ENCODE results near the gene LYSMD3. TPM values are rescaled to one million over a fixed set of nuclear protein-coding genes. Genes with fewer than 3 reads are reported as not detected.

The LYSMD3 gene
- total and polyA plus RNA-seq, 4 donors, result 11.5 to 26.8 (median 13.9) TPM

- DNase-seq (ENCODE audit: low read depth in 4 of 6, low spot score in 6 of 6), result peak in 2 of 6 donors; percentile 33 to 41
- Histone ChIP-seq H3K4me3 (ENCODE audit: low read depth, low read length) (peak overlapping the region; percentile 93), H3K4me1 (ENCODE audit: control insufficient read depth, insufficient read depth, low read length) (peaks cover 5% of the 10 kb centered on the region), H3K27ac (ENCODE audit: low read depth, low read length) (no peak overlapping the region), H3K27me3 (ENCODE audit: control insufficient read depth, insufficient read depth, low read length) (no peaks in the 10 kb centered on the region), H3K9me3 (ENCODE audit: control insufficient read depth, insufficient read depth, low read length) (no peaks in the 10 kb centered on the region), H3K36me3 (ENCODE audit: control insufficient read depth, insufficient read depth, low read length) (no peaks in the 10 kb centered on the region)
- WGBS (ENCODE audit: insufficient coverage), result 0% methylated on average over 2 of the region's 9 CpGs
These were observed 1.5 kb upstream of the LYSMD3 start for GRCh38 chr5:90530736-90531487.

DNA sequence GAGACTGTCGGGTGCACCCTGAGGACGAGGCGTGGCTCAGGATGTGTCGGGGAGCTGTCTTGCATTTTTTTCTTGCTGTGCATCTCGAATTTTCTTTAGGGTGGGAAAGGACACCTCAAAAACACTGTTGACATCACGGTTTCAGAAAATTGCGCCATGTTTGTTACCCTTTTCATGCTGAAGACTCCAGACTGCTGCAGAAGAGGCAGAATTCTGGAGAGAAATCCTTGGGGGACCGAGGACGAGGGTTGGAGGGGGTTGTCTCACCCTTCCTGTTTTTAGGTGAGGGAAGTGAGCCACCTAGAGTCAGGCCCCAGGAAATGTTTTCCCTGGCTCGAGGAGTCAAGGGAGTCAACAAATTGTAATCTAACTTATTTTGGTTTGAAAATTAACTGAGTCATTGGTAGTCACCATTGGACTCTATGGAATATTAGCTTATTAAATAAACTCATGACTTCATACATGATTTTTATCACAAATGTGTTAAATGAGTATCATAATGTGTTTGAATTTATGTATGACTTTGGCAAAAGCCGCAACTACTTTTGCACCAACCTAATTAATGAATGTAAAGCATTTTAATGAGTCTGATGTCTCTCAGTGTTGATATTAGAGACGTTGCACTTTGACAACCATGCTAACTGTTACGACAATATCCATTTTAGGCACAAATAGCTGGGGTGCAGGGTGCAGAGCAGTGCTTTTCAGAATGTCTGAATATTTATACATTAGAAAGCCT lies 724 bp upstream of the LYSMD3 start:
- Histone ChIP-seq H3K4me3 (ENCODE audit: low read depth, low read length) (peak overlapping the region; percentile 93), H3K4me1 (ENCODE audit: control insufficient read depth, insufficient read depth, low read length) (peaks cover 5% of the 10 kb centered on the region), H3K27me3 (ENCODE audit: control insufficient read depth, insufficient read depth, low read length) (no peaks in the 10 kb centered on the region), H3K27ac (ENCODE audit: low read depth, low read length) (peak overlapping the region; percentile 94), H3K36me3 (ENCODE audit: control insufficient read depth, insufficient read depth, low read length) (no peaks in the 10 kb centered on the region), H3K9me3 (ENCODE audit: control insufficient read depth, insufficient read depth, low read length) (no peaks in the 10 kb centered on the region)
- WGBS (ENCODE audit: insufficient coverage), result 0% methylated on average over 8 of the region's 13 CpGs
- DNase-seq (ENCODE audit: low read depth in 4 of 6, low spot score in 6 of 6), result peak; percentile 69 to 96 (median 84)

GRCh38 chr5:90528601-90529193 lies 687 bp downstream of the LYSMD3 start:
- Histone ChIP-seq H3K36me3 (ENCODE audit: control insufficient read depth, insufficient read depth, low read length) (peaks cover 5% of the 10 kb centered on the region), H3K9me3 (ENCODE audit: control insufficient read depth, insufficient read depth, low read length) (no peaks in the 10 kb centered on the region), H3K27me3 (ENCODE audit: control insufficient read depth, insufficient read depth, low read length) (no peaks in the 10 kb centered on the region), H3K4me3 (ENCODE audit: low read depth, low read length) (peak overlapping the region; percentile 93), H3K4me1 (ENCODE audit: control insufficient read depth, insufficient read depth, low read length) (peaks cover 5% of the 10 kb centered on the region), H3K27ac (ENCODE audit: low read depth, low read length) (peak overlapping the region; percentile 94)
- WGBS (ENCODE audit: insufficient coverage), result 2% methylated on average over 14 of the region's 18 CpGs
- peak in 2 of 6 donors; percentile 38 to 40 for DNase-seq (ENCODE audit: low read depth in 4 of 6, low spot score in 6 of 6)

GRCh38 chr5:90519081-90519480 lies 10.3 kb downstream of the LYSMD3 start:
- no peaks in the 10 kb centered on the region for H3K4me1 ChIP-seq (ENCODE audit: control insufficient read depth, insufficient read depth, low read length)
- no peak for DNase-seq (ENCODE audit: low read depth in 4 of 6, low spot score in 6 of 6)
- H3K9me3 ChIP-seq (ENCODE audit: control insufficient read depth, insufficient read depth, low read length), result no peaks in the 10 kb centered on the region
- no peaks in the 10 kb centered on the region for H3K27me3 ChIP-seq (ENCODE audit: control insufficient read depth, insufficient read depth, low read length)
- H3K27ac ChIP-seq (ENCODE audit: low read depth, low read length), result no peak overlapping the region
- no peak overlapping the region for H3K4me3 ChIP-seq (ENCODE audit: low read depth, low read length)
- 92% methylated on average over 3 of the region's 7 CpGs for WGBS (ENCODE audit: insufficient coverage)
- H3K36me3 ChIP-seq (ENCODE audit: control insufficient read depth, insufficient read depth, low read length), result peaks cover 13% of the 10 kb centered on the region

- no peak for DNase-seq (ENCODE audit: low read depth in 4 of 6, low spot score in 6 of 6)
- Histone ChIP-seq H3K36me3 (ENCODE audit: control insufficient read depth, insufficient read depth, low read length) (peaks cover 13% of the 10 kb centered on the region), H3K4me1 (ENCODE audit: control insufficient read depth, insufficient read depth, low read length) (no peaks in the 10 kb centered on the region), H3K9me3 (ENCODE audit: control insufficient read depth, insufficient read depth, low read length) (no peaks in the 10 kb centered on the region), H3K27me3 (ENCODE audit: control insufficient read depth, insufficient read depth, low read length) (no peaks in the 10 kb centered on the region), H3K4me3 (ENCODE audit: low read depth, low read length) (no peak overlapping the region), H3K27ac (ENCODE audit: low read depth, low read length) (no peak overlapping the region)
These were observed 10.7 kb downstream of the LYSMD3 start for GRCh38 chr5:90518661-90519060.

GRCh38 chr5:90514520-90514919 lies 14.9 kb downstream of the LYSMD3 start:
- H3K27ac ChIP-seq (ENCODE audit: low read depth, low read length), result no peak overlapping the region
- peaks cover 5% of the 10 kb centered on the region for H3K36me3 ChIP-seq (ENCODE audit: control insufficient read depth, insufficient read depth, low read length)
- no peaks in the 10 kb centered on the region for H3K27me3 ChIP-seq (ENCODE audit: control insufficient read depth, insufficient read depth, low read length)
- no peak for DNase-seq (ENCODE audit: low read depth in 4 of 6, low spot score in 6 of 6)
- H3K4me1 ChIP-seq (ENCODE audit: control insufficient read depth, insufficient read depth, low read length), result no peaks in the 10 kb centered on the region
- no peaks in the 10 kb centered on the region for H3K9me3 ChIP-seq (ENCODE audit: control insufficient read depth, insufficient read depth, low read length)
- H3K4me3 ChIP-seq (ENCODE audit: low read depth, low read length), result no peak overlapping the region
- WGBS (ENCODE audit: insufficient coverage), result no CpG with 5 or more reads among the region's 3 CpGs

GRCh38 chr5:90510438-90510837 lies 18.9 kb downstream of the LYSMD3 start:
- WGBS (ENCODE audit: insufficient coverage), result no CpG with 5 or more reads among the region's 1 CpG
- DNase-seq (ENCODE audit: low read depth in 4 of 6, low spot score in 6 of 6), result no peak
- Histone ChIP-seq H3K27ac (ENCODE audit: low read depth, low read length) (no peak overlapping the region), H3K4me1 (ENCODE audit: control insufficient read depth, insufficient read depth, low read length) (no peaks in the 10 kb centered on the region), H3K27me3 (ENCODE audit: control insufficient read depth, insufficient read depth, low read length) (no peaks in the 10 kb centered on the region), H3K4me3 (ENCODE audit: low read depth, low read length) (no peak overlapping the region), H3K36me3 (ENCODE audit: control insufficient read depth, insufficient read depth, low read length) (peaks cover 5% of the 10 kb centered on the region), H3K9me3 (ENCODE audit: control insufficient read depth, insufficient read depth, low read length) (no peaks in the 10 kb centered on the region)

GRCh38 chr5:90506221-90506620 lies 23.2 kb downstream of the LYSMD3 start:
- Histone ChIP-seq H3K36me3 (ENCODE audit: control insufficient read depth, insufficient read depth, low read length) (no peaks in the 10 kb centered on the region), H3K4me3 (ENCODE audit: low read depth, low read length) (no peak overlapping the region), H3K9me3 (ENCODE audit: control insufficient read depth, insufficient read depth, low read length) (no peaks in the 10 kb centered on the region)

DNA sequence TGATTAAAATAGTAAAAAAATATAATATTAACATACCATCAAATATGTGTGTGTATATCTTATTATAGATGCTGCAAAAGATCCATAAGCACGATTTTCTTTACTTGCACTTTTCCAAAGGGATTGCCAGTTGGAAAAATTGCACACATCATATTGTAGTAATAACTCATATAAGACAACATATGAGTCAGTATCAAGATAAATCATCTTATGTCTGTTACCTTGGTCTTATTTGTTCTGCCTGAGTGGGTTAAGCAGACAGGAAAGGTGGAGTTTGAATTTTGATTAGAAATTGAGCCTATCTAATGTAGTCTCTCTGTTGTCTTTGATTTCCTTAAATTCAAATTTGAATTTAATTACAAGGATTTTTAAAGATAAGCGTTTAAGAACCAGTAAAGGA lies 24.6 kb downstream of the LYSMD3 start:
- Histone ChIP-seq H3K27ac (ENCODE audit: low read depth, low read length) (no peak overlapping the region), H3K36me3 (ENCODE audit: control insufficient read depth, insufficient read depth, low read length) (no peaks in the 10 kb centered on the region), H3K4me3 (ENCODE audit: low read depth, low read length) (no peak overlapping the region), H3K4me1 (ENCODE audit: control insufficient read depth, insufficient read depth, low read length) (no peaks in the 10 kb centered on the region), H3K27me3 (ENCODE audit: control insufficient read depth, insufficient read depth, low read length) (no peaks in the 10 kb centered on the region), H3K9me3 (ENCODE audit: control insufficient read depth, insufficient read depth, low read length) (no peaks in the 10 kb centered on the region)
- no CpG with 5 or more reads among the region's 2 CpGs for WGBS (ENCODE audit: insufficient coverage)
- DNase-seq (ENCODE audit: low read depth in 4 of 6, low spot score in 6 of 6), result no peak

More at GRCh38 chr5:90506221-90506620, 23.2 kb downstream of the LYSMD3 start:
- Histone ChIP-seq H3K27ac (ENCODE audit: low read depth, low read length) (no peak overlapping the region), H3K4me1 (ENCODE audit: control insufficient read depth, insufficient read depth, low read length) (no peaks in the 10 kb centered on the region), H3K27me3 (ENCODE audit: control insufficient read depth, insufficient read depth, low read length) (no peaks in the 10 kb centered on the region)
- DNase-seq (ENCODE audit: low read depth in 4 of 6, low spot score in 6 of 6), result no peak

All from spinal cord (tissue), 10 donors.